GM12878 (cell line): Measurements from ENCODE around the gene CELSR1. TPM values are rescaled to one million over a fixed set of nuclear protein-coding genes. Genes with fewer than 3 reads are reported as not detected.

Source experiments
- ATAC-seq: fragments of 200-7000 bp; cut with Tn5 transposase; 3 replicates; pipeline ENCODE4 v1.9.1; 2020; ENCODE audit warnings: mild to moderate bottlenecking, moderate library complexity
- BruUV-seq: library from RNA; stranded (reverse); fragments of 400-500 nt; replicated peaks from 2 replicates; lab custom pipeline; 2021; lab: Mats Ljungman, UMichigan
- CTCF ChIA-PET: fragments of 300-600 bp; sonication (Branson Sonifier 250); formaldehyde crosslinking; extraction: SDS; loops from one replicate; lab custom pipeline; 2021; ENCODE audit warnings: inconsistent platforms; lab: Yijun Ruan, JAX
- POLR2A ChIA-PET: fragments of 350-600 bp; formaldehyde crosslinking; extraction: SDS; loops from one replicate; lab custom pipeline; 2021; ENCODE audit warnings: inconsistent platforms; lab: Charles Lee
- RAD21 ChIA-PET: fragments of 300-600 bp; sonication (Branson Sonifier 250); formaldehyde crosslinking; loops from one replicate; lab custom pipeline; 2023; ENCODE audit warnings: antibody characterized with exemption; ENCODE audit not compliant: unreplicated experiment; lab: Charles Lee
- SMC1A ChIA-PET: fragments of 300-600 bp; sonication (Branson Sonifier 250); formaldehyde crosslinking; loops from one replicate; lab custom pipeline; 2023; ENCODE audit not compliant: unreplicated experiment, uncharacterized antibody; lab: Charles Lee
- DNase-seq: peaks from one replicate; pipeline ENCODE4 v3.0.0-alpha.2; 2011; ENCODE audit warnings: low read depth, low spot score
- FAIRE-seq: peaks from 3 replicates; lab custom pipeline; 2011; peaks lifted over from hg19 to GRCh38; lab: Jason Lieb, UNC
- H2AFZ ChIP-seq: 2 replicates; pipeline ENCODE4 v1.6.0; 2011; ENCODE audit warnings: low read depth, low read length, control low read depth; ENCODE audit not compliant: control insufficient read depth
- H3K27ac ChIP-seq: 2 replicates; pipeline ENCODE4 v1.5.1; 2011; ENCODE audit warnings: control low read depth; ENCODE audit not compliant: control insufficient read depth, insufficient read depth
- H3K27me3 ChIP-seq, 2 experiments: replicated peaks in 1 of 2; 2 replicates each; pipeline versions ENCODE4 v1.6.0 to v1.6.1; 2011; ENCODE audit warnings: low read length in 1 of 2; ENCODE audit not compliant: control insufficient read depth in 2 of 2, insufficient read depth in 2 of 2
- H3K36me3 ChIP-seq, 2 experiments: 2 replicates each; pipeline ENCODE4 v1.5.1; 2011; ENCODE audit warnings: low read length in 1 of 2; ENCODE audit not compliant: control insufficient read depth in 2 of 2, insufficient read depth in 2 of 2
- H3K4me1 ChIP-seq: 2 replicates; pipeline ENCODE4 v1.6.1; 2011; ENCODE audit warnings: mild to moderate bottlenecking, low read length, moderate library complexity, mixed read lengths; ENCODE audit not compliant: control insufficient read depth, insufficient read depth
- H3K4me2 ChIP-seq: 2 replicates; pipeline ENCODE4 v1.6.0; 2011; ENCODE audit warnings: control low read depth; ENCODE audit not compliant: control insufficient read depth, insufficient read depth
- H3K4me3 ChIP-seq: fragments of 200-600 bp; sonication (generic); 2 replicates; pipeline ENCODE4 v1.5.1; 2016
- H3K79me2 ChIP-seq: 2 replicates; pipeline ENCODE4 v1.6.0; 2011; ENCODE audit warnings: low read length; ENCODE audit not compliant: control insufficient read depth, insufficient read depth
- H3K9ac ChIP-seq: 2 replicates; pipeline ENCODE4 v1.8.0; 2011; ENCODE audit warnings: low read length, control low read depth, mixed read lengths; ENCODE audit not compliant: control insufficient read depth, insufficient read depth
- H3K9me3 ChIP-seq: replicated peaks from 3 replicates; pipeline ENCODE4 v1.5.1; 2011; ENCODE audit warnings: mild to moderate bottlenecking, low read length; ENCODE audit not compliant: control insufficient read depth, insufficient read depth
- H4K20me1 ChIP-seq: 2 replicates; pipeline ENCODE4 v1.6.0; 2011; ENCODE audit not compliant: control insufficient read depth, insufficient read depth
- BMI1 ChIP-seq: fragments of 450-650 bp; IDR thresholded peaks from 2 replicates; pipeline ENCODE4 v1.6.1; 2016; ENCODE audit warnings: mild to moderate bottlenecking, moderate library complexity, borderline replicate concordance
- CTCF ChIP-seq, 3 experiments: IDR thresholded peaks in 2 of 3; conservative IDR thresholded peaks in 1 of 3; 2 replicates each; pipeline ENCODE4 v1.5.1; 2011; ENCODE audit warnings: low read depth in 3 of 3, low read length in 3 of 3, mild to moderate bottlenecking in 3 of 3, control low read depth in 2 of 3, moderate library complexity in 2 of 3, inconsistent platforms in 1 of 3, mixed read lengths in 1 of 3; ENCODE audit not compliant: control insufficient read depth in 2 of 3, insufficient read depth in 1 of 3; ENCODE audit errors: extremely low read depth in 1 of 3
- DPF2 ChIP-seq: fragments of 450-650 bp; IDR thresholded peaks from 2 replicates; pipeline ENCODE4 v1.6.1; 2017; ENCODE audit warnings: mild to moderate bottlenecking
- E2F4 ChIP-seq: IDR thresholded peaks from 2 replicates; pipeline ENCODE4 v1.6.1; 2012; ENCODE audit warnings: low read depth, low read length, improper control_type of control experiment
- ESRRA ChIP-seq: IDR thresholded peaks from 2 replicates; pipeline ENCODE4 v1.6.1; 2012; ENCODE audit warnings: mild to moderate bottlenecking, low read length, improper control_type of control experiment
- FOS ChIP-seq: IDR thresholded peaks from 3 replicates; pipeline ENCODE4 v1.6.1; 2011; ENCODE audit warnings: borderline replicate concordance; ENCODE audit not compliant: insufficient read length; ENCODE audit errors: extremely low read depth
- JUNB ChIP-seq: IDR thresholded peaks from 2 replicates; pipeline ENCODE4 v1.6.1; 2016; ENCODE audit warnings: antibody characterized with exemption, mild to moderate bottlenecking
- MYB ChIP-seq: fragments of 150-350 bp; IDR thresholded peaks from 2 replicates; pipeline ENCODE4 v1.6.1; 2014; ENCODE audit warnings: mild to moderate bottlenecking, low read depth, low read length, borderline replicate concordance
- PAX8 ChIP-seq: fragments of 450-650 bp; IDR thresholded peaks from 2 replicates; pipeline ENCODE4 v1.6.1; 2017; ENCODE audit warnings: mild to moderate bottlenecking, moderate library complexity
- PKNOX1 ChIP-seq: fragments of 450-650 bp; IDR thresholded peaks from 2 replicates; pipeline ENCODE4 v1.6.1; 2016; ENCODE audit warnings: mild to moderate bottlenecking
- POLR2AphosphoS2 ChIP-seq: IDR thresholded peaks from 2 replicates; pipeline ENCODE4 v1.6.1; 2011; ENCODE audit warnings: low read depth, mild to moderate bottlenecking, low read length, improper control_type of control experiment, moderate library complexity
- POU2F2 ChIP-seq: IDR thresholded peaks from 3 replicates; pipeline ENCODE4 v1.6.1; 2011; ENCODE audit warnings: low read depth, mild to moderate bottlenecking, low read length, borderline replicate concordance
- RUNX3 ChIP-seq: IDR thresholded peaks from 2 replicates; pipeline ENCODE4 v1.6.1; 2012; ENCODE audit warnings: low read length, inconsistent platforms
- SIN3A ChIP-seq: IDR thresholded peaks from 2 replicates; pipeline ENCODE4 v1.6.1; 2012; ENCODE audit warnings: low read depth, low read length, improper control_type of control experiment
- SMARCA5 ChIP-seq: fragments of 450-650 bp; IDR thresholded peaks from 2 replicates; pipeline ENCODE4 v1.6.1; 2017; ENCODE audit warnings: mild to moderate bottlenecking
- TBL1XR1 ChIP-seq: IDR thresholded peaks from 2 replicates; pipeline ENCODE4 v1.6.1; 2012; ENCODE audit warnings: low read depth, low read length, improper control_type of control experiment
- TCF12 ChIP-seq: IDR thresholded peaks from 2 replicates; pipeline ENCODE4 v1.6.1; 2011; ENCODE audit warnings: low read depth, mild to moderate bottlenecking, low read length
- USF1 ChIP-seq: IDR thresholded peaks from 2 replicates; pipeline ENCODE4 v1.6.1; 2011; ENCODE audit warnings: borderline replicate concordance, low read depth, mild to moderate bottlenecking, moderate library complexity, mixed read lengths, low read length; ENCODE audit not compliant: insufficient read depth; ENCODE audit errors: extremely low read length
- ZNF274 ChIP-seq: IDR thresholded peaks from one replicate; pipeline ENCODE4 v1.8.0; 2011; ENCODE audit not compliant: insufficient read length, insufficient read depth
- WGBS: methylation state at CpG from one replicate; pipeline ENCODE4 v1.1.6; 2016; ENCODE audit warnings: low lambda C conversion rate; ENCODE audit not compliant: insufficient replicate concordance, insufficient coverage; ENCODE audit errors: missing lambda C conversion rate; 5-methylcytosine and 5-hydroxymethylcytosine counted together
- in situ Hi-C: fragments of 300-500 bp; cut with MboI; formaldehyde crosslinking; loops from 9 replicates; pipeline ENCODE4 v1.14.3; 2018; ENCODE audit warnings: mixed read lengths
- intact Hi-C: fragments of 100-400 bp; cut with micrococcal nuclease; formaldehyde crosslinking; loops from one replicate; pipeline ENCODE4 v1.14.2; 2022; ENCODE audit not compliant: unreplicated experiment
- polyA plus RNA-seq, 11 experiments: library from polyadenylated mRNA; depleted of rRNA in 4 of 11; unstranded in 6 of 11; stranded (reverse) in 5 of 11; fragments of >200 nt; fragmentation: Nextera tagmentation in 4 of 11; fragmentation: Illumina TruSeq in 1 of 11; extraction: Ambion mirVana in 4 of 11; extraction: Trizol in 1 of 11; gene quantifications; 1 replicate in 1 of 11; 2 replicates in 10 of 11; pipeline versions ENCODE4 v1.2.1 to v1.2.3, GENCODE V29; 2011 to 2016; ENCODE audit warnings: inconsistent platforms in 2 of 11, missing spikeins in 2 of 11, low read depth in 1 of 11
- total RNA-seq, 4 experiments: library from RNA; depleted of rRNA in 3 of 4; stranded (reverse); fragments of >200 nt in 3 of 4; fragmentation: Illumina TruSeq in 1 of 4; extraction: Trizol in 1 of 4; gene quantifications; 2 replicates each; pipeline versions ENCODE4 v1.2.1 to v1.2.3, GENCODE V29; 2013 to 2021

The CELSR1 gene
- total and polyA plus RNA-seq, 10 of the 15 experiments (the other 5 are each of a cell fraction or from before 2014, with no cell fraction given), result 0.05 to 1.7 (median 0.35) TPM; not detected in 2

- Histone ChIP-seq H3K27ac (no peak overlapping the region), H2AFZ (no peak overlapping the region), H3K27me3 (no peaks in the 10 kb centered on the region), H3K9ac (no peak overlapping the region), H3K79me2 (no peaks in the 10 kb centered on the region), H3K4me3 (no peak overlapping the region), H3K9me3 (no peaks in the 10 kb centered on the region; the same call in 2 of the 3 replicates), H3K4me2 (no peak overlapping the region), H4K20me1 (no peaks in the 10 kb centered on the region), H3K36me3 (no peaks in the 10 kb centered on the region), H3K4me1 (no peaks in the 10 kb centered on the region)
- TF ChIP-seq POU2F2, result no peak
- no peak for TF ChIP-seq BMI1
- no peak for TF ChIP-seq DPF2
- TF ChIP-seq PKNOX1, result no peak
- no peak for TF ChIP-seq E2F4
- no peak for TF ChIP-seq POLR2AphosphoS2
- TF ChIP-seq SMARCA5, result no peak
- no peak for TF ChIP-seq ESRRA
- TF ChIP-seq MYB, result no peak
- TF ChIP-seq CTCF (IDR thresholded peaks at IDR 0.05 in 2 of 3, conservative IDR thresholded peaks at IDR 0.05 in 1 of 3; ENCODE audit: control insufficient read depth in 2 of 3, extremely low read depth in 1 of 3, insufficient read depth in 1 of 3, low read depth in 3 of 3, low read length in 3 of 3), result no peak
- no peak for TF ChIP-seq FOS
- TF ChIP-seq RUNX3, result no peak
- TF ChIP-seq TCF12, result no peak
- TF ChIP-seq PAX8, result no peak
- TF ChIP-seq TBL1XR1, result no peak
- no peak for TF ChIP-seq ZNF274
- TF ChIP-seq JUNB, result no peak
- TF ChIP-seq SIN3A, result no peak
- no peak for TF ChIP-seq USF1
- FAIRE-seq (no peak), ATAC-seq (no peak), DNase-seq (no peak)
- intact Hi-C loops (no loop called here), in situ Hi-C loops (loop anchor here (5.0 kb wide), 1 partner anchor 176 kb away; no protein-coding TSS in a partner anchor)
- POLR2A ChIA-PET, result no interaction called here
- BruUV-seq, result no TSS peak
- RAD21 ChIA-PET, result interaction anchor here (3.0 kb wide), 1 partner anchor 176 kb away, joined by 56 read pairs; no protein-coding TSS in a partner anchor
- SMC1A ChIA-PET, result interaction anchor here (2.5 to 2.6 kb wide), 2 partner anchors 172 to 175 kb away, joined by 11 to 44 read pairs; no protein-coding TSS in a partner anchor
- 43% methylated on average over 19 of the region's 19 CpGs for WGBS
- CTCF ChIA-PET, result interaction anchor here (3.2 kb wide), 1 partner anchor 177 kb away, joined by 141 read pairs; no protein-coding TSS in a partner anchor
Measured at GRCh38 chr22:46366327-46366731, 171.1 kb downstream of the CELSR1 start.
